Brain microvascular endothelial cell (primary cell): ENCODE results near the gene EHBP1L1.
A peak's percentile ranks its signal among the peaks of the same experiment; 100 is the strongest.

Experiments
- DNase-seq: peaks from one replicate; pipeline ENCODE4 v3.0.0-alpha.2; 2020
- H3K27ac ChIP-seq: fragments of 250-450 bp; sonication (Bioruptor Pico); 2 replicates; pipeline ENCODE4 v1.5.1; 2020; ENCODE audit warnings: mild to moderate bottlenecking, moderate library complexity
- H3K27me3 ChIP-seq: fragments of 250-450 bp; sonication (Bioruptor Pico); replicated peaks from 2 replicates; pipeline ENCODE4 v1.5.1; 2020; ENCODE audit warnings: mild to moderate bottlenecking
- H3K36me3 ChIP-seq: fragments of 250-450 bp; sonication (Bioruptor Pico); replicated peaks from 2 replicates; pipeline ENCODE4 v1.5.1; 2020; ENCODE audit warnings: mild to moderate bottlenecking
- H3K4me3 ChIP-seq: 2 replicates; pipeline ENCODE4 v1.5.1; 2011; ENCODE audit warnings: low read depth, mild to moderate bottlenecking, control low read depth, low read length, moderate library complexity
- CTCF ChIP-seq: IDR thresholded peaks from 2 replicates; pipeline ENCODE4 v1.5.1; 2011; ENCODE audit warnings: low read depth, mild to moderate bottlenecking, moderate library complexity, low read length, control low read depth, inconsistent platforms; ENCODE audit errors: missing control alignments
- in situ Hi-C: cut with HindIII; loops from 2 replicates; pipeline ENCODE4 v1.10.0; 2017; ENCODE audit warnings: low sequenced_read_pairs, low pct_ligation_motif_present

EHBP1L1 gene

GRCh38 chr11:65558930-65559509 lies 16.8 kb upstream of the EHBP1L1 start:
- TF ChIP-seq CTCF, result no peak
- peak; percentile 41 for DNase-seq
- peak overlapping the region; percentile 89 for H3K27ac ChIP-seq
- peak overlapping the region; percentile 29 for H3K4me3 ChIP-seq
- H3K36me3 ChIP-seq, result no peaks in the 10 kb centered on the region
- in situ Hi-C loops, result no loop called here
- no peaks in the 10 kb centered on the region for H3K27me3 ChIP-seq

- in situ Hi-C loops, result no loop called here
- Histone ChIP-seq H3K27me3 (no peaks in the 10 kb centered on the region), H3K36me3 (no peaks in the 10 kb centered on the region), H3K27ac (peak overlapping the region; percentile 89), H3K4me3 (no peak overlapping the region)
- TF ChIP-seq CTCF, result no peak
- no peak for DNase-seq
Observed at GRCh38 chr11:65559535-65559934, 16.3 kb upstream of the EHBP1L1 start.

GRCh38 chr11:65559951-65560537 lies 15.8 kb upstream of the EHBP1L1 start:
- peak; percentile 46 for DNase-seq
- in situ Hi-C loops, result no loop called here
- TF ChIP-seq CTCF, result no peak

GRCh38 chr11:65560555-65561418 lies 15.1 kb upstream of the EHBP1L1 start:
- H3K36me3 ChIP-seq, result no peaks in the 10 kb centered on the region
- TF ChIP-seq CTCF, result no peak
- H3K27ac ChIP-seq, result peak overlapping the region; percentile 89
- peak; percentile 87 for DNase-seq
- H3K27me3 ChIP-seq, result no peaks in the 10 kb centered on the region
- H3K4me3 ChIP-seq, result no peak overlapping the region
- in situ Hi-C loops, result no loop called here

More at GRCh38 chr11:65559951-65560537, 15.8 kb upstream of the EHBP1L1 start:
- Histone ChIP-seq H3K4me3 (no peak overlapping the region), H3K27ac (peak overlapping the region; percentile 89), H3K27me3 (no peaks in the 10 kb centered on the region), H3K36me3 (no peaks in the 10 kb centered on the region)

- DNase-seq, result no peak
- Histone ChIP-seq H3K4me3 (no peak overlapping the region), H3K27ac (no peak overlapping the region), H3K36me3 (no peaks in the 10 kb centered on the region), H3K27me3 (no peaks in the 10 kb centered on the region)
- no peak for TF ChIP-seq CTCF
- in situ Hi-C loops, result no loop called here
Observed at GRCh38 chr11:65562020-65562419, 13.8 kb upstream of the EHBP1L1 start.
